HTR-8/SVneo (cell line): ENCODE results near the gene MBD1.
"Not testable (repeated sequence)": the region's sequence is repeated elsewhere in the genome, so short reads cannot be mapped to it uniquely, and the experiment has no call there.

Source experiments
- DNase-seq: peaks from one replicate; pipeline ENCODE4 v3.0.0; 2011; ENCODE audit warnings: low spot score, mixed read lengths; ENCODE audit not compliant: insufficient read length
- FAIRE-seq: peaks from 2 replicates; lab custom pipeline; 2011; peaks lifted over from hg19 to GRCh38; lab: Jason Lieb, UNC

Gene MBD1

GRCh38 chr18:50297621-50298442 is 16.5 kb upstream of the MBD1 start:
- FAIRE-seq (no peak), DNase-seq (peak; percentile 20)

- DNase-seq (no peak), FAIRE-seq (no peak)
These were observed 11.7 kb upstream of the MBD1 start for GRCh38 chr18:50293039-50293438.

GRCh38 chr18:50289108-50289443 is 7.8 kb upstream of the MBD1 start:
- DNase-seq, result no peak

GRCh38 chr18:50288348-50289107 is 7.2 kb upstream of the MBD1 start:
- not testable (repeated sequence) for DNase-seq, FAIRE-seq

More at GRCh38 chr18:50289108-50289443, 7.8 kb upstream of the MBD1 start:
- FAIRE-seq, result no peak

GRCh38 chr18:50287441-50288347 is 6.4 kb upstream of the MBD1 start, which contains the start of gene CXXC1:
CXXC1 (minus strand) TSS chr18:50287692; CDS start chr18:50287589, 103 bp downstream.
- FAIRE-seq (peak; percentile 91), DNase-seq (peak; percentile 81)

GRCh38 chr18:50287028-50287440 is 5.7 kb upstream of the MBD1 start:
- DNase-seq (no peak), FAIRE-seq (no peak)

- no peak for FAIRE-seq
- DNase-seq, result peak; percentile 19
These were observed 5.2 kb upstream of the MBD1 start for GRCh38 chr18:50286391-50287027.

GRCh38 chr18:50285631-50286321 is 4.5 kb upstream of the MBD1 start:
- no peak for FAIRE-seq
- no peak for DNase-seq

GRCh38 chr18:50285071-50285470 is 3.7 kb upstream of the MBD1 start:
- no peak for DNase-seq
- no peak for FAIRE-seq

GRCh38 chr18:50284255-50284885 is 3.0 kb upstream of the MBD1 start:
- FAIRE-seq (no peak), DNase-seq (no peak)

- DNase-seq (no peak), FAIRE-seq (no peak)
These were observed 2.3 kb upstream of the MBD1 start for GRCh38 chr18:50283469-50284209.

DNA sequence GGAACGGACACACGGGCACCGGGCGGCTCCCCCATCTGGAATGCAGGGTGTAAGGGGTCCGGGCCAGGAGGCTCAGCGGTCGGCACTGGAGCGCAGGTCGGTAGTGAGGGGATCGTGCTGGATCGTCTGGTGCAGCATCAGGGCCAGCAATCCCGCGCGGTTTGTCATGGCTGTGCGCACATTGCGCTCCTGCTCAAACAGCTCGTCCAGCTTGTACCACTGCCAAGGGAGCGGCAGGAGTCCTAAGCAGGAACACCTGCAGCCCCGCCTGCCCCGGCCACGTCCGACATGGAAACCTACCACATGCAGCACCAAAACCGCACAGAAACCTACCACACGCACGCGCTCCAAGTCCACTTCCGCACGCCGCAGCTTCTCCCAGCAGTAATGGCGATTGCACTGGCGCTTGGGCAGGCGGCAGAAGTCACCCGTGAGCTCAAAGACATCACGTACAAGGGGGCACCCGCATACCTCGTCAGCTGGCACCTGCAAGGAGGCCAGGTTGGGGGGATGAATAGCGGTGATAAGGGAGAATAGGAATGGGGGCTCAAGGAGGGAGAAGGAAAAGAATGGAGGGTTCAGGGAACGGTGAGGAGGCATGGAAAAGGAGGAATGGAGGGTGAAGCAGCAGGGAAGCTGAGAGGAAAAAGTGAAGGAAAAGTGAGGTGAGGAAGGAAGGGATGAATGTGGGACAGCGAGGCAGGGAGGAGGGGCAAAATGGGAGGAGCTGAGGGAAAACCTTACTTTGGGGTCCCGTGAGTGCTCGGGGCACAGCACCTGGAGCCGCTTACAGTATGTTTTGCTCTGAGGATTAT is 1.4 kb upstream of the MBD1 start:
- FAIRE-seq, result no peak
- no peak for DNase-seq

DNA sequence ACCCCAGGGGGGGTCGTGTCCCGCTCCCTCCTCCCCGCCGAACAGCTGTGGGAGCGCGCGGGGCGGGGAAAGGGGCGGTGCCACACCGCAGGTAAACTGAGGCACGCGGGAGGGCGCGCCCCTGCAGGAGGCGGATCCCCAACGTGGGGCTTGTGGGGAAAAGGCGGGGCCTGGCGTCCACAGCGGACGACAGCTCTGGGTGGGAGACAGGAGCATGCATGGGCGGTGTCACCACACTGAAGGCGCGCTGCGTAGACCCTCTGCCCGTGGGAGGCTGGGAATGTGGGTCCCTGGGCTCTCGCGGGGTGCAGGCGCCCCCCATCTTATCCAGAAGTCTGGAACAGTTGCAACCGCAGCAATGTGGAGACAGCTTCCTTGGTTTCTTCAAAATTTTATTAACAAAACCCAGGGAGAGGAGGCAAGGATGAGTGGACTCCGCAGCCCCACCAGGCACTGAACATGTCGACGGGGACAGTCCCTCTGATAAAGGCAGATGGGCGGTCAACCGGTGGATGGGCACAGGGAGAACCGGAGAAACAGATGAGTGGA is 723 bp upstream of the MBD1 start:
- DNase-seq (no peak), FAIRE-seq (no peak)

GRCh38 chr18:50280707-50281294 is 522 bp downstream of the MBD1 start:
- FAIRE-seq (no peak), DNase-seq (no peak)

DNA sequence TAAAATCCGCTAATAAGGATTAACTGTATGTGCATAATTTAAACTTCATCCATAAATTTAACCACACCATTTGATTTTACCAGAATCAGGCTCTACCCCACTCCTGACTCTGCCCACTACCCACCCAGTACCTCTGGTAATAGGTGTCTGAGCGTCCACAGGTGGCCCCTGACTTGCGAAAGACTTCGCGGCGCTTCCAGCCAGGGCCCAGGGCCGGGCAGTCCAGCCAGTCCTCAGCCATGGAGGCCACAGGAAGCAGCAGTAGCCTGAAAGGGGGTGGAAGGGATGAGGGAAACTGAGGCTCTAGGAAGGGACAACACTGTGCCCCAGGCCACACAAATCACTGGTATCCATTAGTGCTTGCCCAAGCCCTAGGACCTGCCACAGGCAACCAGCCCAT is 1.6 kb downstream of the MBD1 start:
- no peak for DNase-seq
- FAIRE-seq, result no peak

GRCh38 chr18:50277942-50278341 is 3.4 kb downstream of the MBD1 start:
- DNase-seq, result no peak
- no peak for FAIRE-seq

DNA sequence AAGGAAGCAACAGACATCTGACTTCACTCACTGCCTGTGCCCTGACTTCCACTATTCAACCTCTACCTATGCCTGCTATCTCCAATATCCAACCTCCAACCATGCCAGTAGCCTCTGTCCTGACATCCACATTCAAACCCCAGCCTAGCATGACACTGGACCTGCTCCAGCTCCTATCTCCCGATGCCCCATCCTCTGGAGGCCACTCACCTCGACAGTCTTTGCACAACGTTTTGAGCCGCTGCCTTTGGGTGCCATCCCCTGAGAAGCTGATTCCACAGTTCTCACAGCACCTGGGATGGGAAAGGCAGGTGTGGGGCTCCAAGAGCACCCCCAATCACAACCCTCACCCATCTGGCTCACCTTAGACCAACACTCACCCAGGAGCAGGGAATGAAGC is 4.9 kb downstream of the MBD1 start:
- no peak for FAIRE-seq
- DNase-seq, result no peak
